ENCODE data around the gene DAD1. TPM values are rescaled to one million over a fixed set of nuclear protein-coding genes. Genes with fewer than 3 reads are reported as not detected.
"Not testable (repeated sequence)": the region's sequence is repeated elsewhere in the genome, so short reads cannot be mapped to it uniquely, and the experiment has no call there.

Gene DAD1
- 100 to 1,000 TPM; 203 to 457 (median 319) TPM for total RNA-seq
- 100 to 1,000 TPM in 2 of 3 donors, 10 to 100 TPM in 1; 91.8 to 537 (median 190) TPM for polyA plus RNA-seq
- long read RNA-seq, donor 1, transcript DAD1-201 (3 exons, 731 nt), result major isoform, 286 of 357 reads
- long read RNA-seq, donor 1, partial matches to known transcripts, result 70 of 357 reads
- long read RNA-seq, donor 1, other reads (novel, unspliced or antisense), result 0 of 357 reads
- long read RNA-seq, donor 2, transcript DAD1-201 (3 exons, 731 nt), result major isoform, 133 of 169 reads
- long read RNA-seq, donor 2, partial matches to known transcripts, result 35 of 169 reads
- long read RNA-seq, donor 2, other reads (novel, unspliced or antisense), result 0 of 169 reads
- long read RNA-seq, donor 3, transcript DAD1-201 (3 exons, 731 nt), result major isoform, 213 of 261 reads
- long read RNA-seq, donor 3, partial matches to known transcripts, result 47 of 261 reads
- long read RNA-seq, donor 3, other reads (novel, unspliced or antisense), result 0 of 261 reads
- long read RNA-seq, donor 4, transcript DAD1-201 (3 exons, 731 nt), result major isoform, 199 of 206 reads
- long read RNA-seq, donor 4, partial matches to known transcripts, result 4 of 206 reads
- long read RNA-seq, donor 4, other reads (novel, unspliced or antisense), result 3 of 206 reads
- long read RNA-seq, donor 5, transcript DAD1-204 (2 exons, 441 nt), result minor isoform, 5 of 272 reads
- long read RNA-seq, donor 5, transcript DAD1-201 (3 exons, 731 nt), result major isoform, 256 of 272 reads
- long read RNA-seq, donor 5, partial matches to known transcripts, result 6 of 272 reads
- long read RNA-seq, donor 5, other reads (novel, unspliced or antisense), result 5 of 272 reads
- long read RNA-seq, donor 6, transcript DAD1-201 (3 exons, 731 nt), result major isoform, 182 of 193 reads
- long read RNA-seq, donor 6, partial matches to known transcripts, result 9 of 193 reads
- long read RNA-seq, donor 6, other reads (novel, unspliced or antisense), result 1 of 193 reads
- long read RNA-seq, donor 7, transcript DAD1-201 (3 exons, 731 nt), result major isoform, 130 of 162 reads
- long read RNA-seq, donor 7, partial matches to known transcripts, result 31 of 162 reads
- long read RNA-seq, donor 7, other reads (novel, unspliced or antisense), result 0 of 162 reads
- long read RNA-seq, donor 8, transcript DAD1-201 (3 exons, 731 nt), result major isoform, 252 of 284 reads
- long read RNA-seq, donor 8, partial matches to known transcripts, result 32 of 284 reads
- long read RNA-seq, donor 8, other reads (novel, unspliced or antisense), result 0 of 284 reads
- long read RNA-seq, donor 9, transcript DAD1-201 (3 exons, 731 nt), result major isoform, 193 of 231 reads
- long read RNA-seq, donor 9, partial matches to known transcripts, result 35 of 231 reads
- long read RNA-seq, donor 9, other reads (novel, unspliced or antisense), result 0 of 231 reads
- long read RNA-seq, donor 10, transcript DAD1-201 (3 exons, 731 nt), result major isoform, 115 of 115 reads
- long read RNA-seq, donor 10, partial matches to known transcripts, result 0 of 115 reads
- long read RNA-seq, donor 10, other reads (novel, unspliced or antisense), result 0 of 115 reads

DNA sequence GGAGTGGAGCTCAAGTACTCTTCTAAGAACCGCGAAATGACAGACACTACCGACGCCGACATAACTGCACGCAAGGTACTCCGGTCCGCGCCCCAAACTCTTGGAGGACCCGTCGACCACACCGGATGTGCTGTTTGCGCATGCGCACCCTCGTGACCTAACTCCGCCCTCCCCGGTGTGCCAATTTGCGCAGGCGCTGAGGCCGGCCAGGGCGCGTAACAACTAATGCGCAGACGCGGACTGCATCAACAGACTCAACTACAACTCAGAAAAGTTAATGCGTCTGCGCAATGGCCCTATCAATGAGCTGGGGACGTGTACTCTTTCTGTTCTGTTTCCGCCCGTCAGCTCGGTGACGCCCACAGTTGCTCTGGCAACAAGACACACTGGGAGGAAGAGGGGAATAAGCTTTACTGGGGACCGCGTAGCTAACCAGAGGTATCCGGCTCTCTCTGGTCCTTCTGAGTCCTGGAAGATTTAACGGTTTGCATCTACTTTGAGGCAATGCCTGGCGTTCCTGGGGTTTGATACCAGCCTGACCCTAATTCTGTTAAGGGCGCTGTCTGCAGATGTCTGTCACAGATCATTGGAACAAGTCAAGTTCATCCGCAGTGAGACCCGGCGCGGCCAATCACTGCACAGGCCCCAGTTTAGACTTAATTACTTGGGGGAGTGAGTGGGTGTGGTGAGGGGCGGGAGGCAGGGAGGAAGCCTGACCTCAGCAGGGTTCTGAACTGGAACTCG is at the start of gene DAD1:
Gene DAD1, minus strand, starts transcription at position 129 of the 744 bp plus-strand sequence. Its CDS starts 67 bp downstream, at position 62.
- Histone ChIP-seq H3K9me3 (replicated peaks in 1 of 3) (no peaks in the 10 kb centered on the region), H3K4me1 (replicated peaks in 1 of 2) (peaks cover 19 to 50% of the 10 kb centered on the region in 2 donors), H3K27ac (peak within 1 kb of the TSS; percentile 70 to 93 (median 78)), H3K27me3 (no peaks in the 10 kb centered on the region), H3K4me3 (peak within 1 kb of the TSS in 3 of 4 donors; percentile 60 to 89 (median 77)), H3K36me3 (replicated peaks in 1 of 2) (no peaks in the 10 kb centered on the region)
- intact Hi-C loops (cut with DNase I), result no loop called here
- TF ChIP-seq, protein P1, sequence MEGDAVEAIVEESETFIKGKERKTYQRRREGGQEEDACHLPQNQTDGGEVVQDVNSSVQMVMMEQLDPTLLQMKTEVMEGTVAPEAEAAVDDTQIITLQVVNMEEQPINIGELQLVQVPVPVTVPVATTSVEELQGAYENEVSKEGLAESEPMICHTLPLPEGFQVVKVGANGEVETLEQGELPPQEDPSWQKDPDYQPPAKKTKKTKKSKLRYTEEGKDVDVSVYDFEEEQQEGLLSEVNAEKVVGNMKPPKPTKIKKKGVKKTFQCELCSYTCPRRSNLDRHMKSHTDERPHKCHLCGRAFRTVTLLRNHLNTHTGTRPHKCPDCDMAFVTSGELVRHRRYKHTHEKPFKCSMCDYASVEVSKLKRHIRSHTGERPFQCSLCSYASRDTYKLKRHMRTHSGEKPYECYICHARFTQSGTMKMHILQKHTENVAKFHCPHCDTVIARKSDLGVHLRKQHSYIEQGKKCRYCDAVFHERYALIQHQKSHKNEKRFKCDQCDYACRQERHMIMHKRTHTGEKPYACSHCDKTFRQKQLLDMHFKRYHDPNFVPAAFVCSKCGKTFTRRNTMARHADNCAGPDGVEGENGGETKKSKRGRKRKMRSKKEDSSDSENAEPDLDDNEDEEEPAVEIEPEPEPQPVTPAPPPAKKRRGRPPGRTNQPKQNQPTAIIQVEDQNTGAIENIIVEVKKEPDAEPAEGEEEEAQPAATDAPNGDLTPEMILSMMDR (IDR thresholded peaks at IDR 0.05), result peak in 1 of 6 experiments; percentile 45
- peak; percentile 58 to 91 for TF ChIP-seq POLR2A (IDR thresholded peaks at IDR 0.05)
- peak; percentile 98 to 100 (median 99) for DNase-seq
- 0 to 1% (median 0%) methylated on average over 20 to 44 of the region's 44 CpGs for WGBS, 4 donors

DNA sequence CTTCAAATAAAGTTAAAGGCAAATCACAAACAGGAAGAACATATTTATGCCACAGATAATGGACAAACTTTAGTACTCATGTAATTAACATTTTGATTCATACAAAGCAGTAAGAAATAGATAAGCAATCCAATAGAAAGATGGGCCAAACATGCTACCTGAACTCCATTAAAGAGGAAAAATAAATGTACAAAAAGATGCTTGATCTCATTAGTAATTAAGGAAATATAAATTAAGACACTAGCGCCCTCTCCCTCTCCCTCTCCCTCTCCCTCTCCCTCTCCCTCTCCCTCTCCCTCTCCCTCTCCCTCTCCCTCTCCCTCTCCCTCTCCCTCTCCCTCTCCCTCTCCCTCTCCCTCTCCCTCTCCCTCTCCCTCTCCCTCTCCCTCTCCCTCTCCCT is 47.0 kb upstream of the DAD1 start:
- H3K27ac ChIP-seq; DNase-seq; H3K27me3 ChIP-seq; H3K9me3 ChIP-seq (replicated peaks in 1 of 3); H3K36me3 ChIP-seq (replicated peaks in 1 of 2); H3K4me3 ChIP-seq; H3K4me1 ChIP-seq (replicated peaks in 1 of 2); intact Hi-C loops (cut with DNase I): not testable (repeated sequence)
- 55 to 74% (median 71%) methylated on average over 1 of the region's 1 CpG for WGBS, 4 donors

DNA sequence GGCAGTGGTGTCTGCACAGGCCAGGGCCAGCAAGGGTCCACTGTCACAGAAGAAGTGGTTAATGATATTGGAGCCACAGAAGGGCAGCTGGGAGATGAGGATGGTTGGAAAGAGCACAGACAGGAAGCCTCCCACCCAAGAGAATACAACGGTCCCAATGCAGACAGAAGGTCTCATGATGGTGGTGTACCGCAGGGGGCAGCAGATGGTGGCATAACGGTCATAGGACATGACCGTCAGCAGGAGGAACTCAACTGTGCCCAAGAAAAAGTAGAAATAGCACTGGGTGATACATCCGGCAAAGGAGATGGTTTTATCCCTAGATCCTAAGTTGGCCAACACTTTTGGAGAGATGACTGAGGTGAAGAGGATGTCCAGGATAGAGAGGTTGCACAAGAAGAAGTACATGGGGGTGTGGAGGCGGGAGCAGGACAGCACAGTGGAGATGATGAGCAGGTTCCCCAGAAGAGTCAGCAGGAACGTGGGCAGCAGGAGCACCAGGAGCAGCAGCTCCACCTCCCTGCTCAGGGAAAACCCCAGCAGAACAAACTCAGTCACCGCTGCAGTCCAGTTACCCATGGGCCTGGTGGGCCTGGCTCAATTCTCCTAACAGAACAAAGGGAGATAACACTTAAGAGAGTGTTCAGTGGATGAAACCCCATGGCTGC is 45.3 kb upstream of the DAD1 start:
- WGBS, 4 donors, result 82 to 86% (median 85%) methylated on average over 8 of the region's 8 CpGs
- Histone ChIP-seq H3K27me3 (no peaks in the 10 kb centered on the region), H3K27ac (no peak overlapping the region), H3K4me1 (replicated peaks in 1 of 2) (no peaks in the 10 kb centered on the region), H3K9me3 (replicated peaks in 1 of 3) (no peaks in the 10 kb centered on the region), H3K36me3 (replicated peaks in 1 of 2) (no peaks in the 10 kb centered on the region), H3K4me3 (no peak overlapping the region)
- no peak for DNase-seq
- TF ChIP-seq POLR2A (IDR thresholded peaks at IDR 0.05), result no peak
- TF ChIP-seq, protein P1 (IDR thresholded peaks at IDR 0.05), result no peak
- intact Hi-C loops (cut with DNase I), result no loop called here

Measured in adrenal gland (tissue), 19 donors.